Left colon (tissue), 2 donors: ENCODE measurements around the gene LZTS3. TPM values are rescaled to one million over a fixed set of nuclear protein-coding genes. Genes with fewer than 3 reads are reported as not detected.
"Not testable (repeated sequence)": the region's sequence is repeated elsewhere in the genome, so short reads cannot be mapped to it uniquely, and the experiment has no call there.

Experiments
- ATAC-seq: fragments of 200-7000 bp; cut with Tn5 transposase; one replicate; pipeline ENCODE4 v1.9.1; 2020; ENCODE audit warnings: mild to moderate bottlenecking, moderate library complexity
- DNase-seq, 2 donors: peaks; one replicate each; pipeline ENCODE4 v3.0.0-alpha.2; 2020
- intact Hi-C, 2 donors: fragments of 100-400 bp; cut with DNase I in 1 of 2; cut with micrococcal nuclease in 1 of 2; formaldehyde crosslinking; loops; one replicate each; pipeline versions ENCODE4 v1.11.2 to v1.14.0; 2022; cut with DNase I, micrococcal nuclease
- long read RNA-seq: library from polyadenylated mRNA; unstranded; transcript quantifications from one replicate; pipeline ENCODE4 v2.0.0, GENCODE V29; 2021
- total RNA-seq, 2 donors: library from RNA; stranded (reverse); fragmentation: NEBNext Ultra II Directional; extraction: Animal tissue kit (Norgen Biotek cat#: 25700); gene quantifications; one replicate each; pipeline ENCODE4 v1.2.1, GENCODE V29; 2021
- donor health status: DM: no; HTN: no; CAD: no.
- donor health status: DM: yes; HTN: yes; CAD: no.

Gene LZTS3
- total RNA-seq, result 10 to 100 TPM in 1 of 2 donors, 1 to 10 TPM in 1; 5.5 to 10.9 TPM
- long read RNA-seq, partial matches to known transcripts, result 0 of 4 reads
- long read RNA-seq, other reads (novel, unspliced or antisense), result 4 of 4 reads

GRCh38 chr20:3172933-3173609, at the start of gene LZTS3:
LZTS3 (minus strand) TSS chr20:3173549; CDS start chr20:3167163, 6,386 bp downstream.
- intact Hi-C loops, result no loop called here
- DNase-seq, result peak; percentile 73 to 82
- ATAC-seq, result peak; percentile 37

GRCh38 chr20:3221398-3222226, 48.3 kb upstream of the LZTS3 start:
- intact Hi-C loops, result loop anchor here in 1 of 2 donors (10.0 kb wide), 1 partner anchor 53 kb away; no protein-coding TSS in a partner anchor
- DNase-seq (peak; percentile 46 to 55), ATAC-seq (peak; percentile 78)

- ATAC-seq (peak; percentile 74), DNase-seq (peak in 1 of 2 donors; percentile 57)
- intact Hi-C loops, result no loop called here
Observed at GRCh38 chr20:3218307-3218988, 45.1 kb upstream of the LZTS3 start.

GRCh38 chr20:3215359-3215917, 42.1 kb upstream of the LZTS3 start:
- ATAC-seq, DNase-seq, intact Hi-C loops: not testable (repeated sequence)

- intact Hi-C loops, result no loop called here
- DNase-seq (no peak), ATAC-seq (no peak)
Observed at GRCh38 chr20:3213226-3213625, 39.9 kb upstream of the LZTS3 start.

- intact Hi-C loops, result no loop called here
Observed at GRCh38 chr20:3210346-3210745, 37.0 kb upstream of the LZTS3 start.

GRCh38 chr20:3209946-3210317, 36.6 kb upstream of the LZTS3 start:
- no peak for DNase-seq
- intact Hi-C loops, result no loop called here

More at GRCh38 chr20:3210346-3210745, 37.0 kb upstream of the LZTS3 start:
- ATAC-seq, result no peak
- DNase-seq, result no peak

GRCh38 chr20:3209257-3209945, 36.1 kb upstream of the LZTS3 start, which contains the start of gene ITPA:
ITPA (plus strand) TSS chr20:3209498; CDS start chr20:3209552, 54 bp downstream.
- ATAC-seq (peak; percentile 61), DNase-seq (peak; percentile 38 to 65)
- intact Hi-C loops, result no loop called here

More at GRCh38 chr20:3209946-3210317, 36.6 kb upstream of the LZTS3 start:
- ATAC-seq, result peak; percentile 55

GRCh38 chr20:3208786-3209256, 35.5 kb upstream of the LZTS3 start:
- intact Hi-C loops, result no loop called here
- DNase-seq (peak in 1 of 2 donors; percentile 11), ATAC-seq (peak; percentile 6)

- peak; percentile 88 for ATAC-seq
- intact Hi-C loops, result no loop called here
- DNase-seq, result peak; percentile 85 to 94
Observed at GRCh38 chr20:3204124-3204794, 30.9 kb upstream of the LZTS3 start, which contains the start of gene DDRGK1. DDRGK1 (minus strand) TSS chr20:3204682; CDS start chr20:3204627, 55 bp downstream.

GRCh38 chr20:3203315-3204123, 30.2 kb upstream of the LZTS3 start:
- ATAC-seq, result peak; percentile 53
- intact Hi-C loops, result no loop called here
- DNase-seq, result peak; percentile 40 to 52

- intact Hi-C loops, result no loop called here
- DNase-seq (no peak), ATAC-seq (no peak)
Observed at GRCh38 chr20:3202965-3203314, 29.6 kb upstream of the LZTS3 start.

- DNase-seq (no peak), ATAC-seq (no peak)
Observed at GRCh38 chr20:3199976-3200755, 26.8 kb upstream of the LZTS3 start.

GRCh38 chr20:3199206-3199605, 25.9 kb upstream of the LZTS3 start:
- DNase-seq (no peak), ATAC-seq (no peak)
- intact Hi-C loops, result no loop called here

More at GRCh38 chr20:3199976-3200755, 26.8 kb upstream of the LZTS3 start:
- intact Hi-C loops, result no loop called here

- DNase-seq (no peak), ATAC-seq (no peak)
- intact Hi-C loops, result no loop called here
Observed at GRCh38 chr20:3195590-3196237, 22.4 kb upstream of the LZTS3 start.
